H9 (cell line): ENCODE measurements around the gene CAMTA1. TPM values are rescaled to one million over a fixed set of nuclear protein-coding genes. Genes with fewer than 3 reads are reported as not detected.

Experiments used
- DNase-seq: peaks from one replicate; pipeline ENCODE4 v3.0.0-alpha.2; 2017
- H2AFZ ChIP-seq: one replicate; pipeline ENCODE4 v1.6.1; 2013; ENCODE audit warnings: mild to moderate bottlenecking, low read length, control low read depth, moderate library complexity
- H2AK5ac ChIP-seq: 2 replicates; pipeline ENCODE4 v1.6.1; 2013; ENCODE audit warnings: low read length, control low read depth, mixed read lengths; ENCODE audit not compliant: insufficient read length
- H2BK120ac ChIP-seq: one replicate; pipeline ENCODE4 v1.6.1; 2013; ENCODE audit warnings: low read depth, mild to moderate bottlenecking, low read length, control low read depth, inconsistent platforms; ENCODE audit not compliant: poor library complexity, severe bottlenecking
- H2BK12ac ChIP-seq: 2 replicates; pipeline ENCODE4 v1.6.1; 2013; ENCODE audit warnings: low read length, control low read depth, mixed read lengths, low read depth; ENCODE audit not compliant: insufficient read length
- H2BK15ac ChIP-seq: 2 replicates; pipeline ENCODE4 v1.6.1; 2013; ENCODE audit warnings: low read depth, low read length, control low read depth
- H2BK20ac ChIP-seq: one replicate; pipeline ENCODE4 v1.6.1; 2013; ENCODE audit warnings: low read depth, mild to moderate bottlenecking, low read length, control low read depth, inconsistent platforms; ENCODE audit not compliant: poor library complexity, severe bottlenecking
- H2BK5ac ChIP-seq: 2 replicates; pipeline ENCODE4 v1.6.1; 2013; ENCODE audit warnings: low read length, control low read depth, mixed read lengths; ENCODE audit not compliant: insufficient read length
- H3K14ac ChIP-seq: 2 replicates; pipeline ENCODE4 v1.6.1; 2013; ENCODE audit warnings: low read length, control low read depth; ENCODE audit not compliant: insufficient read depth
- H3K18ac ChIP-seq: 2 replicates; pipeline ENCODE4 v1.6.1; 2013; ENCODE audit warnings: low read depth, mild to moderate bottlenecking, mixed read lengths, low read length, control low read depth; ENCODE audit not compliant: insufficient read length
- H3K23ac ChIP-seq: 2 replicates; pipeline ENCODE4 v1.6.1; 2013; ENCODE audit warnings: low read length, control low read depth, mixed read lengths, low read depth; ENCODE audit not compliant: insufficient read length
- H3K23me2 ChIP-seq: 2 replicates; pipeline ENCODE4 v1.6.1; 2013; ENCODE audit warnings: low read depth, mild to moderate bottlenecking, mixed read lengths, low read length, control low read depth; ENCODE audit not compliant: insufficient read length, poor library complexity, severe bottlenecking
- H3K27ac ChIP-seq: 2 replicates; pipeline ENCODE4 v1.5.1; 2013; ENCODE audit warnings: low read length, control low read depth, mixed read lengths, low read depth; ENCODE audit not compliant: insufficient read length
- H3K27me3 ChIP-seq: 2 replicates; pipeline ENCODE4 v1.6.1; 2013; ENCODE audit warnings: low read length, control low read depth, inconsistent platforms; ENCODE audit not compliant: insufficient read depth
- H3K4ac ChIP-seq: 2 replicates; pipeline ENCODE4 v1.6.1; 2013; ENCODE audit warnings: low read depth, mild to moderate bottlenecking, control low read depth, inconsistent platforms, low read length, moderate library complexity
- H3K4me1 ChIP-seq: 2 replicates; pipeline ENCODE4 v1.6.1; 2013; ENCODE audit warnings: low read length, control low read depth, inconsistent platforms; ENCODE audit not compliant: insufficient read depth
- H3K4me2 ChIP-seq: 2 replicates; pipeline ENCODE4 v1.6.1; 2013; ENCODE audit warnings: low read length, control low read depth, mixed read lengths; ENCODE audit not compliant: insufficient read length, insufficient read depth
- H3K56ac ChIP-seq: 2 replicates; pipeline ENCODE4 v1.6.1; 2013; ENCODE audit warnings: low read depth, mild to moderate bottlenecking, mixed read lengths, low read length, control low read depth; ENCODE audit not compliant: insufficient read length
- H3K79me1 ChIP-seq: 2 replicates; pipeline ENCODE4 v1.6.1; 2013; ENCODE audit warnings: low read depth, mild to moderate bottlenecking, moderate library complexity, low read length, control low read depth, inconsistent platforms; ENCODE audit not compliant: insufficient read depth, poor library complexity, severe bottlenecking
- H3K79me2 ChIP-seq: 2 replicates; pipeline ENCODE4 v1.6.1; 2013; ENCODE audit warnings: low read length, control low read depth, inconsistent platforms; ENCODE audit not compliant: insufficient read depth
- H3K9ac ChIP-seq: 2 replicates; pipeline ENCODE4 v1.6.1; 2013; ENCODE audit warnings: low read length, control low read depth, mixed read lengths; ENCODE audit not compliant: insufficient read length; ENCODE audit errors: extremely low read depth
- H3K9me3 ChIP-seq: one replicate; pipeline ENCODE4 v1.6.1; 2013; ENCODE audit warnings: low read depth, low read length, inconsistent platforms; ENCODE audit not compliant: control insufficient read depth
- H3T11ph ChIP-seq: one replicate; pipeline ENCODE4 v1.6.1; 2013; ENCODE audit warnings: mild to moderate bottlenecking, low read length, control low read depth, inconsistent platforms
- H4K20me1 ChIP-seq: one replicate; pipeline ENCODE4 v1.6.1; 2013; ENCODE audit not compliant: control insufficient read depth, insufficient read length, insufficient read depth
- H4K5ac ChIP-seq: 2 replicates; pipeline ENCODE4 v1.6.1; 2013; ENCODE audit warnings: low read depth, mild to moderate bottlenecking, mixed read lengths, low read length, control low read depth; ENCODE audit not compliant: insufficient read length
- H4K8ac ChIP-seq: replicated peaks from 2 replicates; pipeline ENCODE4 v1.6.1; 2013; ENCODE audit warnings: low read length, control low read depth, mixed read lengths, low read depth; ENCODE audit not compliant: insufficient read length
- H4K91ac ChIP-seq: 2 replicates; pipeline ENCODE4 v1.6.1; 2013; ENCODE audit warnings: low read depth, mild to moderate bottlenecking, moderate library complexity, mixed read lengths, low read length, control low read depth; ENCODE audit not compliant: insufficient read length
- H3K27ac Mint-ChIP-seq, 3 experiments: 2 replicates in 2 of 3; 3 replicates in 1 of 3; pipeline ENCODE4 v1.8.0; 2020 to 2021; ENCODE audit warnings: mixed read lengths in 3 of 3, mild to moderate bottlenecking in 1 of 3, moderate library complexity in 1 of 3
- H3K27me3 Mint-ChIP-seq: 2 replicates; pipeline ENCODE4 v1.8.0; 2021; ENCODE audit warnings: low read depth, mild to moderate bottlenecking, moderate library complexity, mixed read lengths
- H3K36me3 Mint-ChIP-seq, 3 experiments: 2 replicates in 2 of 3; 3 replicates in 1 of 3; pipeline ENCODE4 v1.8.0; 2020 to 2021; ENCODE audit warnings: low read depth in 3 of 3, mixed read lengths in 3 of 3; ENCODE audit not compliant: insufficient read depth in 1 of 3
- H3K4me1 Mint-ChIP-seq, 2 experiments: 2 replicates each; pipeline ENCODE4 v1.8.0; 2020; ENCODE audit warnings: mixed read lengths in 2 of 2
- H3K4me3 Mint-ChIP-seq, 2 experiments: 2 replicates in 1 of 2; 3 replicates in 1 of 2; pipeline ENCODE4 v1.8.0; 2020 to 2021; ENCODE audit warnings: mild to moderate bottlenecking in 2 of 2, mixed read lengths in 2 of 2, moderate library complexity in 1 of 2
- H3K9me3 Mint-ChIP-seq, 2 experiments: 2 replicates in 1 of 2; 3 replicates in 1 of 2; pipeline ENCODE4 v1.8.0; 2020; ENCODE audit warnings: mild to moderate bottlenecking in 2 of 2, mixed read lengths in 2 of 2, moderate library complexity in 1 of 2
- CTCF ChIP-seq: fragments of 200-600 bp; sonication (generic); conservative IDR thresholded peaks from 3 replicates; pipeline ENCODE4 v1.8.0; 2021; ENCODE audit warnings: antibody characterized with exemption, mild to moderate bottlenecking
- WGBS: extraction: QIAGEN DNeasy Blood & Tissue Kit; methylation state at CpG from one replicate; pipeline ENCODE4 v1.1.7; 2013; ENCODE audit warnings: missing lambda C conversion rate, low lambda C conversion rate, mixed read lengths; ENCODE audit not compliant: insufficient read length; ENCODE audit errors: extremely low coverage; 5-methylcytosine and 5-hydroxymethylcytosine counted together
- total RNA-seq: library from RNA; stranded (reverse); gene quantifications from 2 replicates; pipeline ENCODE4 v1.2.1, GENCODE V29; 2021

Gene CAMTA1
- total RNA-seq, 1 experiment from 2014 or later: 115 TPM

- peaks cover 58 to 73% (median 64%) of the 10 kb centered on the region in 3 experiments for H3K36me3 Mint-ChIP-seq
- no peaks in the 10 kb centered on the region for H4K20me1 ChIP-seq
- H3K4me1 Mint-ChIP-seq: peaks cover 6 to 7% of the 10 kb centered on the region in 2 experiments
These were observed 1001.5 kb downstream of the CAMTA1 start for GRCh38 chr1:7786795-7787194.

More at GRCh38 chr1:7786795-7787194, 1001.5 kb downstream of the CAMTA1 start:
- no peak for TF ChIP-seq CTCF
- H4K8ac ChIP-seq: no peak overlapping the region
- no peak overlapping the region for H2BK5ac ChIP-seq
- no peak overlapping the region for H3T11ph ChIP-seq
- no peak overlapping the region for H2BK12ac ChIP-seq
- H2BK120ac ChIP-seq: no peak overlapping the region
- Mint-ChIP-seq H3K27ac (no peak overlapping the region), H3K4me3 (no peak overlapping the region), H3K9me3 (peaks cover 39 to 40% of the 10 kb centered on the region in 2 experiments), H3K27me3 (peaks cover 14% of the 10 kb centered on the region)
- no peak overlapping the region for H3K14ac ChIP-seq
- H3K56ac ChIP-seq: no peak overlapping the region
- H3K9ac ChIP-seq: no peak overlapping the region
- H2BK15ac ChIP-seq: no peak overlapping the region
- H3K79me2 ChIP-seq: no peaks in the 10 kb centered on the region
- no peak overlapping the region for H2BK20ac ChIP-seq
- H3K27ac ChIP-seq: no peak overlapping the region
- no peak overlapping the region for H2AK5ac ChIP-seq
- no peaks in the 10 kb centered on the region for H3K4me1 ChIP-seq
- no peaks in the 10 kb centered on the region; the same call in 1 of the 2 replicates for H3K27me3 ChIP-seq
- H3K4me2 ChIP-seq: no peak overlapping the region
- H3K9me3 ChIP-seq: peaks cover 18% of the 10 kb centered on the region
- H2AFZ ChIP-seq: no peak overlapping the region
- H3K4ac ChIP-seq: no peak overlapping the region
- no peak overlapping the region for H3K18ac ChIP-seq
- no peaks in the 10 kb centered on the region for H3K79me1 ChIP-seq
- no peak overlapping the region for H3K23ac ChIP-seq
- no peak overlapping the region for H4K91ac ChIP-seq
- peaks cover 4% of the 10 kb centered on the region for H3K23me2 ChIP-seq
- DNase-seq: no peak
- no CpG with 5 or more reads among the region's 5 CpGs for WGBS
- H4K5ac ChIP-seq: no peak overlapping the region
